Lung (tissue), 12 donors: ENCODE data around the gene HLF. TPM values are rescaled to one million over a fixed set of nuclear protein-coding genes. Genes with fewer than 3 reads are reported as not detected.

Source experiments
- ATAC-seq: fragments of 200-7000 bp; cut with Tn5 transposase; one replicate; pipeline ENCODE4 v1.9.1; 2020; ENCODE audit warnings: moderate number of reproducible peaks; ENCODE audit not compliant: insufficient read depth, low FRiP score
- DNase-seq, 3 donors: peaks; one replicate each; pipeline ENCODE4 v3.0.0-alpha.2; 2013 to 2017
- H3K27ac ChIP-seq, 2 donors: one replicate each; pipeline ENCODE4 v1.5.1; 2013; ENCODE audit warnings: mild to moderate bottlenecking in 2 of 2, moderate library complexity in 2 of 2, control low read depth in 1 of 2, inconsistent platforms in 1 of 2, low read depth in 1 of 2, low read length in 1 of 2
- H3K27me3 ChIP-seq, 3 donors: one replicate each; pipeline ENCODE4 v1.5.1; 2013; ENCODE audit warnings: low read length in 2 of 3; ENCODE audit not compliant: control insufficient read depth in 3 of 3, insufficient read depth in 3 of 3
- H3K36me3 ChIP-seq, 4 donors: one replicate each; pipeline ENCODE4 v1.5.1; 2013; ENCODE audit warnings: low read length in 4 of 4, mild to moderate bottlenecking in 1 of 4, moderate library complexity in 1 of 4; ENCODE audit not compliant: control insufficient read depth in 4 of 4, insufficient read depth in 4 of 4
- H3K4me1 ChIP-seq, 5 donors: one replicate each; pipeline ENCODE4 v1.5.1; 2013; ENCODE audit warnings: low read length in 5 of 5, mild to moderate bottlenecking in 2 of 5, moderate library complexity in 1 of 5; ENCODE audit not compliant: control insufficient read depth in 5 of 5, insufficient read depth in 5 of 5
- H3K4me3 ChIP-seq: one replicate; pipeline ENCODE4 v1.5.1; 2013; ENCODE audit warnings: mild to moderate bottlenecking, control low read depth, moderate library complexity
- H3K9ac ChIP-seq, 2 donors: one replicate each; pipeline ENCODE4 v1.5.1; 2013; ENCODE audit warnings: low read length in 2 of 2, control low read depth in 1 of 2; ENCODE audit not compliant: insufficient read depth in 1 of 2
- H3K9me3 ChIP-seq, 4 donors: one replicate each; pipeline ENCODE4 v1.5.1; 2013; ENCODE audit warnings: low read length in 3 of 4, mild to moderate bottlenecking in 1 of 4, moderate library complexity in 1 of 4; ENCODE audit not compliant: control insufficient read depth in 4 of 4, insufficient read depth in 3 of 4
- WGBS, 2 donors: extraction: QIAGEN DNeasy Blood & Tissue Kit; methylation state at CpG; one replicate each; pipeline ENCODE4 v1.1.7; 2013; 5-methylcytosine and 5-hydroxymethylcytosine counted together
- polyA plus RNA-seq, 2 donors: library from polyadenylated mRNA; stranded (reverse); fragments of 200-250 nt; gene quantifications; one replicate each; pipeline ENCODE4 v1.2.1, GENCODE V29; 2013
- total RNA-seq, 2 donors: library from RNA; depleted of rRNA in 1 of 2; stranded (reverse); fragments of >200 nt in 1 of 2; gene quantifications; one replicate each; pipeline ENCODE4 v1.2.1, GENCODE V29; 2014 to 2021
- TF ChIP-seq, protein P1 (sequence below): IDR thresholded peaks from 2 replicates; pipeline ENCODE4 v1.5.1; 2012; ENCODE audit warnings: mild to moderate bottlenecking; ENCODE audit errors: control extremely low read depth, extremely low read depth
- donor health status: control.
- donor health status: control.
- donor health status: Bipolar disorder and iron deficiency.
- donor health status: healthy.
- donor health status: DM: yes; HTN: yes; CAD: no.

Gene HLF
- total and polyA plus RNA-seq, 4 donors, result 3.2 to 21.3 (median 7.9) TPM

DNA sequence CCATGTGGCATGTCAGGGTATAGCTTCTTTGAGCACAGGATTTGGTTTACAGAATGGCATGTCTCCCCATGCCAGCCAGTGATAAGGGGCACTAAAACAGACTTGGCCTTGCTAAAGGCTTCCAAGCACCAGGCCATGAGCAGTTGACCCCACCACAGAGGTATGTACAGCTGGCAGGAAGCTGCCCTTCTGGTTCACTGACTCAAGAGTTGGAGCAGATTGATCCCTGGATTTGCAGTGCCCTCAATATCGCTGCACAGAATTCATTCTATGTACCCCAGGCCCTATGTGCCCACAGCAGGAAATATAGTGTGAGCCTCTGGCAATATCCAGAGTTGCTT, 24.3 kb downstream of the HLF start:
- Histone ChIP-seq H3K9ac (no peak overlapping the region), H3K4me1 (peaks cover 12 to 44% (median 18%) of the 10 kb centered on the region in 5 donors), H3K9me3 (peaks cover 0 to 8% (median 0%) of the 10 kb centered on the region in 4 donors), H3K27me3 (no peaks in the 10 kb centered on the region), H3K4me3 (no peak overlapping the region), H3K27ac (peak overlapping the region in 1 of 2 donors; percentile 2), H3K36me3 (no peaks in the 10 kb centered on the region)
- ATAC-seq, result no peak
- TF ChIP-seq, protein P1, sequence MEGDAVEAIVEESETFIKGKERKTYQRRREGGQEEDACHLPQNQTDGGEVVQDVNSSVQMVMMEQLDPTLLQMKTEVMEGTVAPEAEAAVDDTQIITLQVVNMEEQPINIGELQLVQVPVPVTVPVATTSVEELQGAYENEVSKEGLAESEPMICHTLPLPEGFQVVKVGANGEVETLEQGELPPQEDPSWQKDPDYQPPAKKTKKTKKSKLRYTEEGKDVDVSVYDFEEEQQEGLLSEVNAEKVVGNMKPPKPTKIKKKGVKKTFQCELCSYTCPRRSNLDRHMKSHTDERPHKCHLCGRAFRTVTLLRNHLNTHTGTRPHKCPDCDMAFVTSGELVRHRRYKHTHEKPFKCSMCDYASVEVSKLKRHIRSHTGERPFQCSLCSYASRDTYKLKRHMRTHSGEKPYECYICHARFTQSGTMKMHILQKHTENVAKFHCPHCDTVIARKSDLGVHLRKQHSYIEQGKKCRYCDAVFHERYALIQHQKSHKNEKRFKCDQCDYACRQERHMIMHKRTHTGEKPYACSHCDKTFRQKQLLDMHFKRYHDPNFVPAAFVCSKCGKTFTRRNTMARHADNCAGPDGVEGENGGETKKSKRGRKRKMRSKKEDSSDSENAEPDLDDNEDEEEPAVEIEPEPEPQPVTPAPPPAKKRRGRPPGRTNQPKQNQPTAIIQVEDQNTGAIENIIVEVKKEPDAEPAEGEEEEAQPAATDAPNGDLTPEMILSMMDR, result no peak
- DNase-seq, result no peak
- WGBS, 2 donors, result 90 to 96% methylated on average over 1 of the region's 1 CpG

DNA sequence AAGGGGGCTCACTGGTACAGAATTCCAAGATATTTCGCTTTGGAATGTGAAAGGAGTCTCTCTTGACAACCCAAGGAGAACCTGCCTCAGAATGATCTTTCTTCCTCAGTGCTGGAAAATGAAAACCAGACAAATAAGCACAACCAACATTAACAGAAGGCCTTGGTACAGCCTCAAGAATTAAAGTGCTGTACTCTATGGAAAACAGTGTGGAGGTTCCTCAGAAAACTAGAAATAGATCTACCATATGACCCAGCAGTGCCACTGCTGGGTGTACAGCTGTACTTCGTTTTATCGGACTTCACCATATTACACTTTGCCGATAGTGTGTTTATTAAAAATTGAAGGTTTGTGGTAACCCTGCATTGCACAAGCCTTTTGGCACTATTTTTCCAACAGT, 25.2 kb downstream of the HLF start:
- Histone ChIP-seq H3K4me3 (no peak overlapping the region), H3K27ac (peak overlapping the region in 1 of 2 donors; percentile 24), H3K9me3 (peaks cover 0 to 8% (median 0%) of the 10 kb centered on the region in 4 donors), H3K36me3 (no peaks in the 10 kb centered on the region), H3K4me1 (peaks cover 8 to 35% (median 11%) of the 10 kb centered on the region in 5 donors), H3K9ac (no peak overlapping the region), H3K27me3 (no peaks in the 10 kb centered on the region)
- 85 to 87% methylated on average over 4 of the region's 4 CpGs for WGBS, 2 donors
- DNase-seq (no peak), ATAC-seq (no peak)
- TF ChIP-seq, protein P1, result no peak

DNA sequence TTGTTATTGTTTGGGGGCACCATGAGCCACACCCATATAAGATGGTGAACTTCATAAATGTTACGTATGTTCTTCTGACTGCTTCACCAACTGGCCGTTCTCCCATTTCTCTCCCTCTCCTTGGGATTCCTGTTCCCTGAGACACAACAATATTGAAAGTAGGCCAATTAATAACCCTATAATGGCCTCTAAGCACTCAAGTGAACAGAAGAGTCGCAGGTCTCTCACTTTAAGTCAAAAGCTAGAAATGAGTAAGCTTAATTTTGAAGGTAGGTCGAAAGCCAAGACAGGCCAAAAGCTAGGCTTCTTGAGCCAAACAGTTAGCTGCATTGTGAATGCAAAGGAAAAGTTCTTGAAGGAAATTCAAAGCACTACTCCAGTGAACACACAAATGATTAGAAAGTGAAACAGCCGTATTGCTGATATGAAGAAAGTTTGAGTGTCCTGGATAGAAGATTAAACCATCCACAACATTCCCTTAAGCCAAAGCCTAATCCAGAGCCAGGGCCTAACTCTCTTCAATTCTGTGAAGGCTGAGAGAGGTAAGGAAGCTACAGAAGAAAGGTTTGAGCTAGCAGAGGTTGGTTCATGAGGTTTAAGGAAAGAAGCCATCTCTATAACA, 25.8 kb downstream of the HLF start:
- H3K36me3 ChIP-seq, result no peaks in the 10 kb centered on the region
- H3K27me3 ChIP-seq, result no peaks in the 10 kb centered on the region
- ATAC-seq (no peak), DNase-seq (no peak)
- TF ChIP-seq, protein P1, result no peak
- 68 to 84% methylated on average over 5 of the region's 5 CpGs for WGBS, 2 donors
- peaks cover 4 to 34% (median 8%) of the 10 kb centered on the region in 5 donors for H3K4me1 ChIP-seq
- no peak overlapping the region for H3K9ac ChIP-seq
- H3K4me3 ChIP-seq, result no peak overlapping the region
- peak overlapping the region in 1 of 2 donors; percentile 24 for H3K27ac ChIP-seq
- H3K9me3 ChIP-seq, result peaks cover 0 to 8% (median 0%) of the 10 kb centered on the region in 4 donors

DNA sequence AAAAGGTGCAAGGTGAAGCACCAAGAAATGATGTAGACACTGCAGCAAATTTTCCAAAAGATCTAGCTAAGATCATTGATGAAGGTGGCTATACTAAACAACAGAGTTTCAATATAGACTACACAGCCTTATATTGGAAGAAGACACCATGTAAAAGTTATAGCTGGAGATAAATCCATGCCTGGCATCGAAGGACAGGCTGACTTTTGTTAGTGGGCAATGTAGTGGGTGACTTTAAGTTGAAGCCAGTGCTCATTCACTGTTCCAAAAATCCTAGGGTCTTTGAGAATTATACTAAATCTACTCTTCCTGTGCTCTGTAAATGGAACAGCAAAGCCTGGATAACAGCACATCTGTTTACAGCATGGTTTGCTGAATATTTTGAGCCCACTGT, 26.4 kb downstream of the HLF start:
- ATAC-seq, result no peak
- no peak overlapping the region for H3K27ac ChIP-seq
- no peak overlapping the region for H3K9ac ChIP-seq
- TF ChIP-seq, protein P1, result no peak
- no peak overlapping the region for H3K4me3 ChIP-seq
- H3K27me3 ChIP-seq, result no peaks in the 10 kb centered on the region
- peaks cover 0 to 8% (median 0%) of the 10 kb centered on the region in 4 donors for H3K9me3 ChIP-seq
- DNase-seq, result no peak
- WGBS, 2 donors, result 82 to 93% methylated on average over 1 of the region's 1 CpG
- no peaks in the 10 kb centered on the region for H3K36me3 ChIP-seq
- peaks cover 4 to 30% (median 8%) of the 10 kb centered on the region in 5 donors for H3K4me1 ChIP-seq
